Measurements from ENCODE around the gene RGS16.
"Not testable (repeated sequence)": the region's sequence is repeated elsewhere in the genome, so short reads cannot be mapped to it uniquely, and the experiment has no call there.

Gene RGS16, protein sequence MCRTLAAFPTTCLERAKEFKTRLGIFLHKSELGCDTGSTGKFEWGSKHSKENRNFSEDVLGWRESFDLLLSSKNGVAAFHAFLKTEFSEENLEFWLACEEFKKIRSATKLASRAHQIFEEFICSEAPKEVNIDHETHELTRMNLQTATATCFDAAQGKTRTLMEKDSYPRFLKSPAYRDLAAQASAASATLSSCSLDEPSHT

DNA sequence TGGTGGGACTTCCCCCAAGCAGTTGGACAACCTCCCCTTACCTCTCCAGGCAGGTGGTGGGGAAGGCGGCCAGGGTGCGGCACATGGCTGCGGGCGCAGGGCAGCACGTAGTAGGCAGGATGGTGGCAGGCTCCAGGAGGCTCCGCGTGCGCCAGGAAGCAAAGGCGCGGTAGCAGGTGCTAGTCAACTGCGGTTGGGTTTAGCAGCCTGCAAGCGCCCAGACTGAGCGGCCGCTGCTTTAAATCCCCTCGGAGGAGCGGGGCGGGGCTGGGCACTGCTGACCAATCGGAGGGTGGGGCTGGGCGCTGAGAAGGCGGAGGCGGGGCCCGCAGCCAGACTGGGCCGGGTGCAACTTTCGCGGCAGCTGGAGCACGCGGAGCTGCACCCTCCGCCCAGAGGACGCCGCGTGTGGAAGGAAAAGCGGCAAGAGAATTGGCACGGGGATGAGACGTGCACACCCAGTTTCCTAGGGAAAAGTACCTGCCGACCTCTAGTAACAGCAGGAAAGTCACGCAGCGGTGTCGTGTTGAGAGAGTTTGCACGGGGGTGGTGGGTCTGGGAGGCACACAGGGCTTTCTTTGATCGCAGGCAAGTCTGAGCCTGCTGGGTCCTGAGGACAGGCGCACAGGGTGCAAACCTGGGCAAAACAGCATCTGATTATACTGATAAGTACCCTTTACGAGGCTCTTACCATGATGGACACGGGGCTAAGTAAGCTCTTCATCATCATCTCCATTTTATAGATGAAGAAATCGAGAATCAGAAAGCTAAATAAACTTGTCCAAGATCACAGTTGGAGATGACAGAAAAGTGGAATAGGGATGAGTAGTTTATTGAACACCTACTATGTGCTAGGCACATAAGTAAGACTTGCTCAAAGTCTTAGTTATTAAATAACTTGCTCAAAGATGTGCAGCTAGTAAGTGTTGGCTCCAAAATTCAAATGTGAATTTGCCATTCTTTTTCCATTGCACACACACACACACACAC, at the start of gene RGS16:
RGS16 (minus strand) TSS at position 215 of the 990 bp plus-strand sequence; CDS start at position 85, 130 bp downstream.
- peak; percentile 91 for DNase-seq

DNA sequence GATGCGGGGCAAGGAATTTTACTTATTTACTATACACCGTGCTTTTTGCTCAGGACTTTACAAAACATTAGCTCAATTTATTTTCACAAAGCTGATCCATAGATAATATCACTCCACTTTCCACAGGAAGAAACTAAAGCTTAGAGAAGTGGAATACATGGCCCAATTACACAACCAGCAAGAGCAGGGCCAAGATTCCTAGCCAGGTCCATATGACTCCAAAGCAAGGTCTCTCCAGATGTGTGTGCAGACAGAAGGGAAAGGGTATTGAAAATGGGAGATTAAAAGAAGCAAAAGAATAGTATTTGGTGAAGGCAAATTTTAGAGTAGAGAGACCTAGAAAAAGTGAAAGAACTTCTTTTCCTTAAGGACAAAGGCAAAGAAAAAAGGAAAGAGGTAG, 49.8 kb upstream of the RGS16 start:
- no peak for DNase-seq

DNA sequence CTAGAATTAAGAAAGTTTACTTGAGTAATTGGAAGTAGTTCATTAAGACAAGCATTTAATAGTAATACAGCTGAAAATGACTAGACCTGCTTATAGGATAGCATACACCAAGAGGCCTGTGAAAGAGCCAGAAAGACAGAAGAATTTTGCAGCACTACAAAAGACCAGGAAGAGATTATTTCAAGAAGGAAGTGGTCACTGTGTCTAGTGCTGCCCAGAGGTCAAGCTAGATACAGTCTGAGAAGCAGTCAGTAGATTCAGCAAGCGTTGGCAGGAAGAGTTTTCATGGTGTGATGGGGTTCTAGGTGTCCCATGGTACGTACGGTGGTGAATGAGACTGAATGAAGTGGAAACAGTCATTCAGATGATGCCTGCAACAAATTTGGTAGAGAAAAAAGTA, 48.7 kb upstream of the RGS16 start:
- DNase-seq: no peak

DNA sequence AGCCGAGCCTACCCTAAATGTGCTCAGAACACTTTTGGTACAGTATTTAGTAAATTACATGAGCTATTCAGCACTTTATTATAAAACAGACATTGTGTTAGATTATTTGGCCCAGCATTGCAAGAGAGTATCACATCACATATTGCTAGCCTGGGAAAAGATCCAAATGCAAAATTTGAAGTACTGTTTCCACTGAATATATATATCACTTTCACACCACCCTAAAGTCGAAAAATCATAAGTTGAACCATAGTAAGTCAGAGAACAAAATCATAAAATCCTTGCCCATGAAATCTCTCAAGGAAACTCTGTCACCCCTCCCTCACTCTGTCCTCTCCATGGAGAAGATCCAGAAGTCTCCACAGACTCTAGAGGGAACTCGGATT, 47.1 kb upstream of the RGS16 start:
- DNase-seq: no peak

DNA sequence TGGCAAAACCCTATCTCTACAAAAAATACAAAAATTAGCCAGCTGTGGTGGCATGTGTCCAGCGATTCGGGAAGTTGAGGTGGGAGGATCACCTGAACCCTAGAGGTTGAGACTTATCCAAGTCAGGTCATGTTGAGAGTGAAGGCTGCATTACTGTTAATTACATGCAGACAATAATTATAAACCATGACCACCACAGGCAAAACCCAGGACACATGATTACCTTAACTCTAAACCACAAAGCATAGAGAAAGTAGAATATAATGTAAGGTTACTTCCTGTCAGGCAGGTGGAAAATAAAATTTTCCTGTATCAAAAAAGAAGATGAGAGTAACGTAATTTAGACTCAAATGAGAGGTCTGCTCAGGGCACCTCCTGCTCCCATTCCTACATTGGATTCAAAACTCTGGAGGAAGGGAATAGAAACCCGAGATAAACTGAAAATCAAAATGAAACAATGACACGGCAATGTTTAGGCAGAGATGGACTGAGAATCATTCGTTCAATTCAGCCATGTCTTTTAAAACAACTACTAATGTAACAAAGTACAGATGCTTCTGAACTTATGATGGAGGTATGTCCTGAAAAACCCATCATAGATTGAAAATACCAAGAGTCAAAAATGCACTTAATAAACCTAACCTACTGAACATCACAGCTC, 46.6 kb upstream of the RGS16 start:
- DNase-seq: no peak

DNA sequence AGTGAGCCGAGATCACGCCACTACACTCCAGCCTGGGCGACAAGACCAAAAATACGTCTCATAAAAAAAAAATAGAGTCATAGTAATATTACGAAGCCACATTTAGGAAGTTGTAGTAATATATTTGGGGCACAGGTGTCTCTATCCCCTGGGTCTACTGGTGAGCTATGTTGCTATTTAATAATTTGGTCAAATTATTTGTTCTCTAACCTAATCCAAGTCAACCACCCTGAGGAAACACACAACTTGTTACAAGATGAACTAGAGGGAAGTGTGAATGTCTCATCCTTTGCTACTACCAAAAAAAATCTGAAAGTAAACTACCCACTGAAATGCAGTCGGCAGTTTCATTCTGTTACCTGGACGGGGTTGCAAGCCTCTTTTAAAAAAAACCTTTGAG, 44.9 kb upstream of the RGS16 start:
- no peak for DNase-seq

DNA sequence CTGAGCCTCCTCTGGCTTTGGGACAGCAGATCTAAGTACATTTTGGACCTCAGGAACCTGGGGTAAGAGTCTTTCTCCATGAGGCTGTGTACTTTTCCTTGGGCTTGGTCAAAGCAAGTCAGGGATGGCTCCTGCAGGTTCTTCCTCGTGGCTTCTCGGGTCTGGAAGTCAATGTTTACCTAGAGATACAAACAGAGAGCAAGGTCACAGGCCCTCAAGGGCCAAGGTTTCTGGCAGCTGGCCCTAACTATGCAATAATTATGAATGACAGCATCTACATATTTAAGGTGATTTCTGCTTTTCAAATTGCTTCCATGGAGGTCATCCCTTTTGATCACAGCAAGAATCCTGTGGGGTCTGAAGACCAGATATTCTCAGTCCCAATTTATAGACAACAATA, 42.5 kb upstream of the RGS16 start:
- DNase-seq: no peak

DNA sequence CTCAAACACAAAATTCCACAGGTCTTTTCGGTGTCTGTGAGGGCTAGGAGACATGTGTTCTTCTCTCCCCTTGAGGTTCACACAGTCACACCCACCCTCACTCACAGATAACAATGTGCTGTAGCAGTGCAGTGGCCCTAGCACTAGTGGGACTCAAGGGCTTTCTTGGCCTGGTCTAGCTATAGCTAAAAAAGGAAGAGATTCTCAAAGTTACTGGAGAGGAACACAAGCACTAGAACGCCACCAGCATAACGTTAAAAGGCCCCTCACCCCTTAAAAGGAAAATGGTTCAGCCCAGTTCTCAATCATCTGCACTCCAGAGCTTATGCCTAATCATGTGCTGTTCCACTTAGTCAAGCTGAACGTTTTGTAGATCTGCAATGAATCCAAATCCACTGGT, 40.7 kb upstream of the RGS16 start:
- DNase-seq: no peak

DNA sequence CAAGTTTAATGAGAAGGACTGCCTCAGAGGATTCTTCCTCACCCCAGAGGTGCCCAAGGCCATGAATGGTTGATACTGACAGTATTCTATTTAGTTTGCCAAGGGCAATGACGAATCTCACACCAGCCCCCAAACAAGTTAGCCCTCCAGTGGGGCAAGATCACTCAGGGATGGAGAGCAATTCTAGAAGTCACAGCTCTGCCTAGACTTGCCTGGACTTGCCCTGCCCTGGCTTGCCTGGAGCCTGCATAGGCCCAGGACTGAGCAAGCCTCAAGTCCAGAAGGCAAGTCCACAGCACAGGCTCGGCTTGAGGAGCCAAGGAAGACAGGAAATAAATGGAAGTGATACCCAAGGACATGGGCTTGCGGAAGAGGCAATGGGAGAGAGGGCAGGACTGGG, 39.5 kb upstream of the RGS16 start:
- DNase-seq: no peak

DNA sequence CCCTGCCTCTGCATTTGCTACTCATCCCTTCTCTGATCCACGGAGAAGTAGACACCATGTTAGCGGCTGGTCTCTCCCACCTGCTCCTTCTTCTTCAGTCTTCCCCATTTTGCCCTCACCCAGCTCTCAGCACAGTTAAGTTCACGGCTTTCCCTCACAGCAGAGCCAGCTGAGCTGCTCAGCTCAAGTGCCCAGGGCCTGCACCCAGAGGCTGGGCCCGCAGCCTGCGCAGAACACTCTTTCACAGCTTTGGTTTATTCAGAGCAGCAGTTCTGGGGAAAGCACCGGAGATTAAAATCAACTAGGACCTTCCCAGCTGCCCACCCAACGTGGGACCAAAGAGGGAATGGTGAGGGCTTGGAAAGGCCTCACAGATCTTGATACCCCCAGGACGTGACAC, 38.3 kb upstream of the RGS16 start:
- DNase-seq: no peak

DNA sequence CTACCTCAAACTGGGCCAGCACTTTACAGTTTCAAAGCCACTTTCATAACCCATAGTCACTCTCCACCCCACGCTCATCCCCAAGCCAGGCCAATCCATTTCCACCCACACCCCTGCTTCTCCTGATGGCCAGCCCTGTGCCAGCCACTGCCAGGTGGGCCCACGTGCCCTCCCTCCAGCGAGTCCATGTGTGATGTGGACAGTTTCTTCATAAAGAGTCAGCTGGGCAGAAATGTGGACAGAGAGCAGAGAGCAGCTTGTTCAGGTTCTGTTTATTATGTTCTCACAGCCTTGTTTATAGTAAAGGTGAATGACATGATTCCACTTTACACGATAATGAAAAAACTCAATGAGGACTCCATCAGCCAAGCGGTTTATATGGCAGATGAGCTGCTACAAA, 37.4 kb upstream of the RGS16 start:
- no peak for DNase-seq

DNA sequence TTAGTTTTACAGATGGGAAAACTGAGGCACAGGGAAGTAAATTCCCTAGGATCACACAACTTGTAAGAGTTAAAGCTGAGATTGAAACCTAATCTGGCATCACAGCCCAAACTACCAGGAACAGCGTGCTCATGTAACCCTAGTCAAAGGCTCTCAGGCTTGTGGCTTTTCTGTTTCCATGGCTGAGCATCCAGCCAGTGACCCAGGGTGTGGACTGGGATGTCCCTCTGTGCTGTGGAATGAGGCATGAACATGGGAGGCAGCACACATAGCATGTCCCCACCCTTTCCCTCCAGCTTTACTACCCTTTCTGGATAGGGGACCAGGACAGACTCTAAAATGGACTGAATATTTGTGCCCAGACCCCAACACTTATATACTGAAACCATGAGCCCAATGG, 35.1 kb upstream of the RGS16 start:
- no peak for DNase-seq

DNA sequence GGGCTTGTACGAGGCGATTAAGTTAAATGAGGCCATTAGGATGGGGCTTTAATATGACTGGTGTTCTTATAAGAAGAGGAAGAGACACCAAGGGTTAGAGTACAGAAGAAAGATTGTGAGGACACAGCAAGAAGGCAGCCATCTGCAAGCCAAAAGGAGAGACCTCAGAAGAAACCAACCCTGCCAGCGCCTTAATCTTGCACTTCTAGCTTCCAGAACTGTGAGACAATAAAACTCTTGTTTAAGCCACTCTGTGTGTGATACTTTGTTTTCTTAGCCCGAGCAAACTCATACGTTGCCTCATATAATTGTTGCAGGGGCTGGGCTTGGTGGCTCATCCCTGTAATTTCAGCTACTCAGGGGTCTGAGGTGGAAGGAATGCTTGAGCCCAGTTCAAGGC, 33.6 kb upstream of the RGS16 start:
- no peak for DNase-seq

DNA sequence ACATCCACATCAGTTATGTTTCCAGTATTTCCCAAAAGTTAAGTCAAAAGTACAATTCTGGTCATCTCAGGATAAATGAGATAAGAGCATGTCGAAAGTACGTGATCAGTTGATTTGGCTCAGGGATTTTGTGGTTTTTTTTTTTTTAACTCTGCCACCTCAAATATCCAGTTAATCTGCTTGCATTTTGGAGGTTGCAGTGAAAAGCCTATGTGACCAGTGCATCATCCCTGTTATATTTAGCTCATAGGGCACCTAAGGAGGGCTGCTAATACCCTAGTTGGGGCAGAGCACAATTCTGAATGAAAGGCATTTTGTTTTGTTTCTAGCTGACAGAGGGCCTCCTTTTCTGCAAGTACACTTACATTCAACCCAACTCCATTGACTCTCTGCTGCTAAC, 31.7 kb upstream of the RGS16 start:
- DNase-seq: no peak

DNA sequence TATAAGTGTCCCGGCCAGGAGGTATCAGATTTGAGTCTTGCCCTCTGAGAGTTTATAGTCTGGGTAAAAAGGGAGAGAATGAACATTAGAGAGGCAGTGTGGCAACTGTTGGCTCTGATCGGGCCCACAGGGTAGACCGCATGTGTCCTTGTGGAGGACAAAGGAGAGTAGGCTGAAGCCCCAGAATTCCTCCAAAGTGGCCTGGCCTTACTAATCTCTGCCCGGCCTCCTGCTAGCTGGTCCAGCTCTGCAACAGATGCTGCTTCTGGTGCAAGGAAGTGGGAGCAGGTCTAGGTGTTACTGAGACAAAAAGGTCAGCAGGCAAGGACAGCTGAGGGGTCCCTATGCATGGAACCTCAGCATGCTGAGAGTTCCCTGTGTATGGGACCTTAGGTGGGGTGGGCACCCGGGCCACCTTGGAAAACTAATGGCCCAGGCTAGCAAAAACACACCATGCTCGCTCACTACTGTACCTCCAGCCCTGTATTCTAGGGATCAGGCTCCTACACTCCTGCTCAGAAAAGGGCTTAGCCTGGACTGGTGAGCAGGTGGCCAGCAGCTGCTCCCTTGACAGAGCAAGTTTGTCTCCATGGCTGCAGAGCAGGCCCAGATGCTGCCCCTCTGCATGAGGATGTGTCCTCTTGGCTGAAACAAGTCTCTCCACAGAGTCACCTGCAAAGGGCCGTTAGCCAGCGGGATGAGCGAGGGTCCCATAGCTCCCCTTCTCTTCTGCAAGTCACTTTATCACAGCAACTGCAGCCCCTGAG, 30.3 kb upstream of the RGS16 start:
- DNase-seq: no peak

DNA sequence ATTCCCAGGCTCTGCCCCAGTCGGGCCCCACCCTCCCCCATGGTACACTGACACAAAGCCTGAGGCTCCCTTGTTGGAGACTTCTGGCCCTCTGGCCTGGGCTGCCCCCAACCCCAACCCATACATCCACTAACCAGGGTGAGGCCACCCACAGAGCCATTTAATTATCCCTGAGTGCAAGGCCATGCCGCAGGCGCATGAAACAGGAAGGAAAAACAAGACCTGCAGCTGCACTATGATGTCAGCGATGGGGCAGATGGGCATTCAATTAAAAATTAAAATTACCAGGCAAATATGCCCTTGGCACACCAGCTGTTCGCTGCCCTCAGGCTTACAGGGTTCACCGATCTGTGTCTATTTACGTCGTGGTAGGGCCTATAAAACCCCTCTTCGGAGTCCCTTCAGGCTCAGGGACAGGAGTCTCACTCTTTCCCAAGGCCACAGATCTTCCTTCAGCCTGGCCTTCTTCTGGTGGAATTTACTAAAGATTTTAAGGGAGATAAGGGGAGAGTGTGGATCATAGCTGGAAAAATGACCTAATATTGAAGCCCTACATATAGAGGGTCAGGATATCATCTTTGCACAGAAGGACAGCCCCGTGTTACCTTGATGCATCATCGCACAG, 29.6 kb upstream of the RGS16 start:
- no peak for DNase-seq

DNA sequence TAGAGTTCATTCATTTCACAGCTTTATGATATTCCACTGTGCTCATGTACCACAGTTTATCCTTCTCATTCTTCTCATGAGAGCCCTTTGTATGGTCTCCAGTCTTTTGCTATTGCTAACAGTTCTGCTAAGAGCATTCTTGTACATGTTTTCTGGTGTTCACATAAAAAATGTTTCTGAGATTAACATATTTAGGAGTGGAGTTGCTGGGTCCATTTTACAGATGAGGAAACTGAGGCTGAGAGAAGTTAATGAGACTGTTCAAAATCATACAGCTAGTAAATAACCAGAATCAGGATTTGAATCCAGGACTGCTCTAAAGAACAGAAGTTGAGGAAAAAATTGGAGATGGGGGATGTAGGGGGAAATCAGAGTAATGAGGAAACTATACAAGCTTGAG, 28.8 kb upstream of the RGS16 start:
- DNase-seq: no peak

DNA sequence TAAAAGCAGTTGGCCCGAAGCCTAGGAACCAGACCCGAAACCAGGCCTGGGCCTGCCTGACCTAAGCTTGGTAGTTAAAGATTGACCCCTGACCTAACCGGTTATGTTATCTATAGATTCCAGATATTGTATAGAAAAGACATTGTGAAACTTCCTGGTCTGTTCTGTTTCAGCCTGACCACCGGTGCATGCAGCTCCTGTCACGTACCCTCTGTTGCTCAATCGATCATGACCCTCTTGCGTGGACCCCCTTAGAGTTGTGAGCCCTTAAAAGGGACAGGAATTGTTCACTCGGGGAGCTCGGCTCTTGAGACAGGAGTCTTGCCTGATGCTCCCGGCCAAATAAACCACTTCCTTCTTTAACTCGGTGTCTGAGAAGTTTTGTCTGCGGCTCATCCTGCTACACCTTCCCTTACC, 28.3 kb upstream of the RGS16 start:
- not testable (repeated sequence) for DNase-seq

DNA sequence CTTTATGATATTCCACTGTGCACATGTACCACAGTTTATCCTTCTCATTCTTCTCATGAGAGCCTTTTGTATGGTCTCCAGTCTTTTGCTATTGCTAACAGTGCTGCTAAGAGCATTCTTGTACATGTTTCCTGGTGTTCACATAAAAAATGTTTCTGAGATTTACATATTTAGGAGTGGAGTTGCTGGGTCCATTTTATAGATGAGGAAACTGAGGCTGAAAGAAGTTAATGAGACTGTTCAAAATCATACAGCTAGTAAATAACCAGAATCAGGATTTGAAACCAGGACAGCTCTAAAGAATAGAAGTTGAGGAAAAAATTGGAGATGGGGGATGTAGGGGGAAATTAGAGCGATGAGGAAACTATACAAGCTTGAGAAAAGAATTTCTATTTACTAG, 27.8 kb upstream of the RGS16 start:
- no peak for DNase-seq

DNA sequence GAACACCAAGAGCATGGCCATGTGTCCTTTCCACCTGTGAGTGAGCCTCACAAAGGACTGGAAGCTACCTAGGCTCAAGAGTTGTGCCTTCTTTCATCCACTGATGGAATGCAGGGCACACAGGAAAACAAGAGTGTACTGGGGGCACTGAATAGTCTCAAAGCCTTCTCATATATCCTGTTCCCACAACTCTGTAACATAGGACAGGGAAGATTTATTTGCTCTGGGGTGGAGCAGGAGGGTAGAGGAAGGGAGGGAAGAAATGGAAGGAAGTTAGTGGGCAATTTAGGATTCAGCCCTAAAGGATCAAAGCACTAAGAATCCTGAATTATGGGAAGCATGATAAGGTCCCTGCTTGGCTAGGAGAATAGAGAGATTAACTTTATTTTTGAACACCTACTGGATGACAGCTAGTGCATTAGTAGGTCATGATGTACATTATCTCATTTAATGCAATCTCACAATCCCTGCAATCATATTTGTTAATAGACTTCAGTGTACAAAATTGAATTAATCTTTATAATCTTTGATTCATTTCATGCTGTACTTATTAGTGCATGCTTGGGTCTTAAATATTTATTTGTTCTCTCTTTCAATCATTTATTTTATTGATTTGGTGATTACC, 27.0 kb upstream of the RGS16 start:
- DNase-seq: no peak

DNA sequence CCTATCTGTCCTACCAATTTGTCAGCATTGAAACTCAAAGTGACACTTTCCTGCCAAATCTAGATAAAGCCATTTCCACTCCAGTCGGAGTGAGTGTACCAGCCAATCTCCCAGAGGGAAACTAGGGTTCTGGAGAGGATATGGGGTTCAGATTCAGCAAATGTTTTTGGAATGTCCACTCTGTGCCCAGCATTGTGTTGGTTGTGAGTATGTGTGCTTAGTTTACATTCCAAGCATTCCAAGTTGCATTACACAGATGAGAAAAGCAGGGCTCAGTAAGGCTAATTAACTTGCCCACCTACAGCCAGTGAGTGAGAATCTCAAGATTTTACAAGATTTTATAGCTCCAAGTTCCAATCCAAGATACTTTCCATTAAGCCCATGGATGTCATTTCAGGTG, 26.4 kb upstream of the RGS16 start:
- no peak for DNase-seq

DNA sequence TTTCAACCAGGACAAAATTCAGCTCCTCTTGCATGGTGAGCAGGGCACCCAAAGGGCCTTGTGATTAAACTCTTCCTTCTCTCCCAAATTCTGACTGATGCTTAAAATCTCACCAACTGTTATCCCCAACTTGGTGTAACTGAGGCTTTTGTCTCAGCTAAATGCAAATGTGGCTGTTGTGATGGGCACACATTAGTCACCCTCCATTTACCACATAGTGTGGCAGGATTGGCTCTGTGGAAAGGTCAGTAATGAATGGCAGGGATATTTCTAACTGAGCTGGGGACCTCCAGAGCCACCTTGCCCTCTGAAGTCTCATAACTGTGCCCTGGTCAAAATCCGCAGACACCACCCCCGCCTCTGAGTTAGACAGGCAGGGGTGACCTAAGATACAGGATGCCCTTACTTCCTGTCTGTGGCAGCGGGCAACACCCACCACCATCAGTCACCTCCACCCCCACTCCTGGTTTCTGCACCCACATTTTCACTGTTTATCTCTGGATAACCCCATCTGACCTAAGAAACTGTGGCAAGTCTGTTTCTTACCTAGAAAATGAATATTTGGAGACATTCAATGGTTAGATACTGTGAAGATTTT, 25.4 kb upstream of the RGS16 start:
- DNase-seq: peak; percentile 66
